Measurements from ENCODE around the gene RFX1.

- TF ChIP-seq EZH2 (IDR thresholded peaks at IDR 0.05; ENCODE audit: insufficient read depth, poor library complexity, severe bottlenecking), result no peak
- no peak for TF ChIP-seq EZH2phosphoT487 (IDR thresholded peaks at IDR 0.05; ENCODE audit: insufficient read depth, low read depth)
Measured at GRCh38 chr19:13952154-13952930, 53.8 kb downstream of the RFX1 start, which contains the start of gene DCAF15.

Measured in GM23248 (cell line).